AG10803 (cell line): ENCODE measurements around the gene BTN1A1.

Source experiments
- DNase-seq: peaks from one replicate; pipeline ENCODE4 v3.0.0; 2010; ENCODE audit warnings: low read depth
- H3K4me3 ChIP-seq: 2 replicates; pipeline ENCODE4 v1.5.1; 2011; ENCODE audit warnings: mild to moderate bottlenecking, low read length, control low read depth
- CTCF ChIP-seq: conservative IDR thresholded peaks from 2 replicates; pipeline ENCODE4 v1.5.1; 2011; ENCODE audit warnings: mild to moderate bottlenecking, low read length, control low read depth, inconsistent platforms

The BTN1A1 gene

GRCh38 chr6:26471970-26472369, 28.1 kb upstream of the BTN1A1 start:
- no peak for DNase-seq
- TF ChIP-seq CTCF: no peak
- no peak overlapping the region for H3K4me3 ChIP-seq

GRCh38 chr6:26472549-26473290, 27.4 kb upstream of the BTN1A1 start:
- no peak overlapping the region for H3K4me3 ChIP-seq
- TF ChIP-seq CTCF: no peak
- no peak for DNase-seq

GRCh38 chr6:26473429-26473757, 26.7 kb upstream of the BTN1A1 start:
- peak overlapping the region; percentile 66 for H3K4me3 ChIP-seq
- no peak for TF ChIP-seq CTCF
- no peak for DNase-seq

- peak overlapping the region; percentile 66 for H3K4me3 ChIP-seq
- TF ChIP-seq CTCF: no peak
- DNase-seq: peak; percentile 96
Measured at GRCh38 chr6:26473758-26474438, 26.2 kb upstream of the BTN1A1 start.

- no peak for DNase-seq
- TF ChIP-seq CTCF: no peak
- peak overlapping the region; percentile 66 for H3K4me3 ChIP-seq
Measured at GRCh38 chr6:26474439-26474881, 25.6 kb upstream of the BTN1A1 start.

GRCh38 chr6:26475823-26476729, 24.0 kb upstream of the BTN1A1 start:
- TF ChIP-seq CTCF: no peak
- DNase-seq: peak; percentile 11
- no peak overlapping the region for H3K4me3 ChIP-seq
